T-helper 2 cell treated with Interferon-gamma antibody and Interleukin-4, amounts not matched to agents 100 ng/mL and 5 ng/mL, for 36 hours (primary cell): ENCODE data around the gene SSR1. TPM values are rescaled to one million over a fixed set of nuclear protein-coding genes. Genes with fewer than 3 reads are reported as not detected.

Experiments used
- intact Hi-C: fragments of 100-400 bp; cut with micrococcal nuclease; formaldehyde crosslinking; loops from one replicate; pipeline ENCODE4 v1.15.1; 2023
- total RNA-seq: library from RNA; stranded (reverse); gene quantifications from 2 replicates; pipeline ENCODE4 v1.2.3, GENCODE V29; 2022

Gene SSR1
- total RNA-seq, 1 donor from 2014 or later, result 210 TPM

DNA sequence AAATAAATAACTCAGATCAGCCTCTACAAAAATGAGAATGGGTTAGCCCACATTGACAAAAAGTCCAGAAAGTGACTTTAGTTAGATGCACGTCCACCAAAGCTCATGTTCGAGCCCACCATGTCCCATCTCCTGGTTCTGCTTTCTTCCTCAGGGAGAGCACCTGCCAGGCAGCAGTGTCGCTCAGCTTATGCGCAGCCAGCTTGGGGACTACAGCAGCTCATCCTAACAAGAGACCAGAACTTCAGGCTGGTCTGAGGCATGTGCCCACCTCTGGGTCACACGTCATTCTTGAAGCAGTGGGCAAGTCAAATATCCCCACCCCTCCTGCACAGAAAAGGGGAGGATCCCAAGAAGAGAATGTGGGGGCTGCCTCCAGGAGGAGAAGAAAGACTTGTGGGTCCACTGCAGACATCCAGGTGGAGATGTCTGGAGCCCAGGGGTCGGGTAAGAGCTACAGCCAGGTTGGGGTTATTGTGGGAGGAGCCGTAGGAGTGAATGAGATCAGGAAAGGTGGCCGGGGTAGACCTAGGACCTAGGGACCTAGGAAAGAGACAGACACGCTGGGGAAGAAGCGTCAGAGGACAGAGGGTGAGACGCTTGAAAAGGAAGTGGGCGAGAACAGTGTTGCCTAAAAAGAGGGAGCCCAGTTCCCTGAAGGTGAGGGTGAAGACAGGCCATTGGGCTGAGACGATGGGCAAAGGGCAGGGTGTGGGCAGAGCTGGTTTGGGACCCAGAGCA is 52.5 kb downstream of the SSR1 start:
- intact Hi-C loops, result no loop called here

DNA sequence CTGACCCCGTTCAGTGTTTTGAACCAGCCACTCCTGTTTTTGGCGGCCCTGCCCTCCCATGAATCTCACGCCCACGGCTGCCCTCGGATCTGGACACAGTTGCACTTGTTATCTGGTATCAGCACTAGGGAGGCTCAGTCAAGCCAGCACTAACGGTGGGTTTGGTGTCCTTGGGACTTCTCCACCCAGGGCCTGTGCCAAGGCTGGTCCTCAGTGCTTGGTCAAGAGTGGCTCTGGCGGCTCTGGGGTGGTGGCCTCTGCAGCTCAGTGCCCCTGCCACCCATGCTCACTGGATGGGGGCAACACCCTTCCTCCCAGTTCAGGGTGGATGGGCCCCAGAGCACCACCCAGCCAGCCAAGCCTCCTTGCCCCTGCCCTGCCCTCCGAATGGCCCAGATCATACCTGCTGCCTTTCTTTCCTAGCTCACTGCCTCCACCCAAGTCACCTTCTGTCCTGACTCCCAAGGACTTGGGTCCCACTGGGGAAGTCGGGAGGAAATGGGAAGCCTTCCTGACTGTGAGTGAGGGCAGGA is 54.7 kb downstream of the SSR1 start:
- intact Hi-C loops, result no loop called here

DNA sequence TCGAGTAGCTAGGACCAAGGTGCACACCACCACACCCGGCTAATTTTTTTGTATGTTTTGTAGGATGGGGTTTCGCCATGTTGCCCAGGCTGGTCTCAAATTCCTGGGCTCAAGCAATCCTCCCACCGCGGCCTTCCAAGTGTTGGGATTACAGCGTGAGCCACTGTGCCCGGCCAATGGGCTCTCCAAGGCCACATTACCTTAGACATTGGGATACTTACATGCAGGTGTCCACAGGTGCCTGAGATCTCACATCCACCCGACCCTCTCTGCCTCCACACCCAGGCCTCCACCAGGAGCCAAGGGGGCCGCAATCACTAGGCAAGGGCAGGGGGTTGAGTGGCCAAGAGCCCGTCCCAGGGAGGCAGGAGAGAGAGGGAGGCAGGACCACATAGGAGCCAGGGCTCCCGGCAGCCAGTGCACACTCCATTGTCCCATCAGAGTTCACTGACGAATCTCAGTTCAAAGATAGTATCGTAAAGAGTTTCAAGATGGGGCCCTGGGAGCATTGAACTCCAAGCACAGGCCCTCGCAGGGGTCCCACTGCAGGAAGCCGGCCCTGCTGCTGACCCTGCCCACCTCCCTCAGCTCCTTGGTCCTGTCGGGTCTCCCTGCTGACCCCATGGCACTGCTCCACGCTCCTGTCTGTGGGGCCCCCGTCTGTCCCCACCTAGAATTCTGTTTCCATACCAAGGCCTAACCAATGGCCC is 55.3 kb downstream of the SSR1 start:
- intact Hi-C loops, result no loop called here

DNA sequence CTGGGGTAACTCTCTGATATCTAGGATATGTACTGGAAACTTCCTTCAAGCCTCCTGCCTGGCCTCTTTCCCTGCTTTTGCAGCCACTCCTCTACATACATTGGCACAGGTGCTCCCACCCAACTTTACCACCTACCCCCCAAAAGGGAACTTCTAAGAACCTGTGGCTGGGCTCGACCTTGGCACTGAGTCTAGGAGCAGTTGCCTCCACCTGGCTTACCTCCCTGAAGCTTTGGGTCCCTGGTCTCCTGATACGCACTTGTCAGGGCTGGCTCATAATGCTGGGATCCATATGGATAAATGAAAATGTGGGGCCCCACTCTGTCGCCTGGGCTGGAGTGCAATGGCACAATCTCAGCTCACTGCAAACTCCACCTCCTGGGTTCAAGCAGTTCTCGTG is 56.2 kb downstream of the SSR1 start:
- intact Hi-C loops, result no loop called here

DNA sequence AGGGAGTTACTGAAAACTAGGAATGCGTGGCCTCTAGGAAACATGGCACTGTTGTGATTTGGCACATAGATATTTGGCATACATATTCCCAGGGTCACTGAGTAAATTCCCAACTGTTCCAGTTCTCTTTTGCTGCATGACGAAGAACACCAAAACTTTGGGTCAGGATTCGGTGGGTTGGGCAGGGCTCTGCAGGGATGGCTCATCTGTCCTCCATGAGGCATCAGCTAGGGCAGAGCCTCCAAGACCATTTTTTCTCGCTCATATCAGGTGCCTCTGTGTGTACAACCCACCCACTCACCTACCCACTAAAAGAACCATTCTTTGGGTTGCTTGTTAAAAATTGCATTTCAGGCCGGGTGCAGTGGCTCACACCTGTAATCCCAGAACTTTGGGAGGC is 57.1 kb downstream of the SSR1 start:
- intact Hi-C loops, result no loop called here

DNA sequence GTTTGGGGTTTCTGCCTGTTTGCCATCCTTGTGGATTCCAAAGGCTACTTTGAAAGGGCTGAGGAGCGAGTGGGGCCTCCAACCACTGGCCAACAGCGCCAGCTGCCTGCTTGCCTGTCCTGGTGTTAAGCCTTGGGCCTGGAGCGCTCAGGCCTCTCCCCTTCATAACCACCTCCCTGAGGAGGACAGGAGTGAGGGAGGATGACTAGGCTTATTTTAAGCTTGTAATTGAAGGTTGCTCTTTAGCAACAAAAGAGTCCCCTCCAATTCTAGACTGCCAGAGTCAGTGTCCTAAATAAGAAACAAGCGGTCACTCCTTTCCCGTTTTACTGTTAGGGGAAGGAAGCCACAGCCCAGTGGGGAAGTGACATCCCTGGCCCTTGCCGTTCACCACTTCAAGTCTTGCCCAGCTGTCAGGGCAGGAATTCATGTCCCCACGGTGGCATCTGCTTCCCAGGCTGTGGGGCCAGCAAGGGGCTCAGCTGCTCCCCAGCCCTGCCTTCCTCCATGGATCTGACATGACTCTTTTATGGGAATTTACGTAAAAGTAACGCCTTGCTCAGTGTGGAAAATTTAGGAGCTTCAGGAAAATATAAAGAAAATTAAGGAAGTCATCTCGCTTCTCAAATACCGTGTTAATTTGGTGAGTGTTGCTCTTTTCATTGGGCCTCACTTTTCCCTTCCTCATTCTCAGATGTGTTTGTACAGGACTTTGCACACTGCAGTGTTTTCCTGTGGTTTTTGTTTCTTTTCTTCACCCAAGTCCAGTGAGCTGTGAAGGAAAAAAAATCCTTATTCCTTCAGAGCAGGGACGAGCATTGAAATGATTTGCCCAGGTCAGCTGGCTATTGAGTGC is 57.8 kb downstream of the SSR1 start:
- intact Hi-C loops, result no loop called here

DNA sequence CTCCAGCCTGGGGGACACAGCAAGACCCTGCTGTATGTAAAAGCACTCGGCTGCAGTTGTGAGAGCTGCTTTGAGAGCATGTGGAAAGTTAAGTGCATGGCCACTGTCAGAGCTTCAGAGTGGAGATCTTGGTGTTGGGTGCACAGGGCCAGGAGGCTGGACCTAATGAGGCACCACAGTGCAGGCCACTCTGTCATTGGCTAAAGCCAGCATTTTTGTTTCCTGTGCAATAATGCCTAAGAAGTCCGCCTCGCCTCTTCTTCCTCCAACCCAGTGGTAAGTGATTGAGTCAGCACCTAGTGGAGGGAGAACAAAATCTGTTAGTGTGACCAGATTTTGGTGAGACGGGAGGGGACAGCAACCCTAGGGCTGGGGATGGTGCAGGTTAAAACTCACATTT is 60.6 kb downstream of the SSR1 start:
- intact Hi-C loops, result no loop called here

DNA sequence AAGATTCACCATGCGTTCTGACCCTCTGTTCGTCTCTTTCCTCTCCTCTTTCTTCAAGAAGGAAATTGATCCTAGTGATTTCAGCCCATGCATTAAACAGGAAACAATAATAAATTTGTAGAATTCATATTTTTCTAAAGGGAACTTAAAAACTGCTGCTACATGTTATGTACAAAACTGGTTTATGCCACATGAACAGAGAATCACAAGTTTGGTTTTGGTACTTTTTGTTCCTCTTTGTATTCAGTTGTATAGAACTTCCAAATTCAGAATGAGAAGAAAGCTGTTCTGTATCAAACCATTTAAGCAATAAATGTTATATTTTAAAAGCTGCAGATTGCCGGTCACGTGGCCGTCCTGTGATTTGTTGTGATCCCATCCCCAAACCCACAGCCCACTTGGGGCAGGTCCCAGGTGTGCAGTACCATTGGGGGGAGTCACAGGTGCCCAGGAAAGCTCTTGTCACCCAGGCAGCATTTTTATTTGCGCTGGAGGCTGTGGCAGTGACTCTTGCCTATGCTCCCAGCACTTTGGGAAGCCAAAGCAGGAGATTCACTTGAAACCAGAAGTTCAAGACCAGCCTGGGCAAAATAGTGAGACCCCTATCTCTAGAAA is 61.2 kb downstream of the SSR1 start:
- intact Hi-C loops, result no loop called here

DNA sequence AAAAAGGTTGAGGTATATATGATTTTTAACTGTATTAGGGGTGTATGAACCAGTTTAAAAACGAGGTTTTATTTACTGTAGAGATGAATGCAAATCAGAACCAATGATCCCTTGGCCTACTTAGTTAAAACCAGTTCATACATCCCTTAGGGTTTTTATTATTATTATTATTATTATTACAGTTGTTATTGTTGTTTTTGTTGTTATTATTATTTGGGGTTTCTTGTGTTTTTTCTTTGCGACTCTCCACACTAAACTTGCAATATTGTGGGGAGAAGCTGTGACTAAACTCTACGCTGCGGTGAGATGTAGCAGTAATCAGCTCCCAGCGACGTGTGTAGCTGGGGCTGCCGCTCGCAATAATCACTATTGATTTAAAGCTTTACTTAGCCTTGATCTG is 62.2 kb downstream of the SSR1 start:
- intact Hi-C loops, result no loop called here

DNA sequence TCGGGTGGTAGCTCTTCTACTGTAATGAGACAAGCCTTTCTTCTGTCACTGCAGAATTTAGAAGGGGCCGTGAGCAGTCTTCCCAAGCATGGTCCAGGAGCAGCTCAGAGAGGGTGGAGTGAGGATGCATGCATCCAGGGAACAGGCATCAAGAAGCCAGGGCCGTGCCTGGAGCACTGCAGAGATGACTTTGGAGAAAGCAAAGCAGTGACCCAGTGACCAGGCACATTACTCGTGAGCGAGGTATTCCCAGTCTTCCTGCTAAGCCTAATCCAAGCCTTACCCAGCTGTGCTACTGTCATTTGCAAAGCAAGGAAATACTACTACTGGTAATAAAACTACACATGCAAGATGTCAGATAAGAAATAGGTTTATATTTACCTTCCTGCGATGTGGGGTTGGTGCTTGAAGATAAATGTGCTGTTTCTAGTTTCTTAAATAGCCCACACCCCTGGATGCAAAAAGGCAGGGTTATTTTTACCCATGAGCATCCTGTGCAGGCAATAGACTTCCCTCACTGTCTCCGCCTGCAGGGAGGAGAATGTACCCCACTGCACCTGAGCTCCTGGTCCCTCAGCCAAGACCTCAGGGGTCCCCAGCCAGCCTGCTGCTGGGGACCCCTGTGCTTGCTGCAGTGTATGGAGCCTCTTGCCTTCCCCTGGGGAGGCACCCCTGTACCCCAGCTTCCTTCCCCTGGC is 62.9 kb downstream of the SSR1 start:
- intact Hi-C loops, result no loop called here

DNA sequence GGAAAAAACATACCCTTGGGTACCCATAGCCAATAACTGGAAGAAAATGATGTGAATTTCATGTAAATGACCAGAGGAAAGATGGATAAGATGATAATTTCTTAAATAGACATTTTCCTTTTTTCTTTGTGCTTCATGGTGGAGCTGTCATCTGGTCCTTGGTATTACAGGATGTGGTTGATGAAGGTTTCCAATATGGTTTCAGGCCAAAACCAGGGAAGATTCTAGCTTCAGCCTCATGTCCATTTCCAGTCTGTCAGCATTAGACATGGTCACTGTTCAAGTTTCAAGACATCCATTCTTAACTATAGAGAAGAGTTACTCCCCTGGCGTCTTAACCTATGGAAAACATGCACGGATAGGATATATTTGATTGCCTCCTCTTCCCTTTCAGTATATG is 63.6 kb downstream of the SSR1 start:
- intact Hi-C loops, result no loop called here

DNA sequence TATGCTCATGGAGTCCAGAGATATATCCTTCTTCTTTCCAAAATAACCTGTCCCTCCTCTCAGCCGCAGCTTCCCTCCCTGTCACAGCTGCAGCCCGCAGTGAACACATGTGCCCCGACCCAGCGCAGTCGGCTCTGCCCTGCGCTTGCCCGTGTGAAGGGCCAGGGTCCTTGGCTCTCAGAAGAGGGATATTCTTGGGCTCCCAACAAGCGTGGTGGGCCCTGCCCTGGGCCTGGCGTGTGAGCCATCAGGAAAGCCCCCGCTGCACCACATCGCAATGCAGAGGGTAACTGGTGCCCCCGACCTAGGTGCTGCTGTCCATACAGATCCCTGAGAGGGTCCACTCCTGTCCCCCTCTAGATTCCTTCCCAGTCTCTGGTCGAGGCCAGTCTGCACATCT is 65.2 kb downstream of the SSR1 start:
- intact Hi-C loops, result no loop called here

DNA sequence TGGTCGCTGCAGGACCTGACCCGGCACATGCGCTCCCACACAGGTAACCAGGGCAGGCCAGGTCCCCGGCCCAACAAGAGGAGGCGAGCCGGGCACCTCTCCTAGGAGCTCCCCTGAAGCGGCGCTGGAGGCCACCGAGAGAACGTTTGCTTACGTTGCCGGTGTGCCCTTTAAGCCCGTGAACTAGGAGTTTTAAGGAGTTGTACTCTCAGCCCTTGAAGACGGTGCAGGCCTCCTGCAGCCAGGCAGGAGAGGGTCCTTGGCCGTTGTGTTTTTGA is 65.9 kb downstream of the SSR1 start:
- intact Hi-C loops, result no loop called here

DNA sequence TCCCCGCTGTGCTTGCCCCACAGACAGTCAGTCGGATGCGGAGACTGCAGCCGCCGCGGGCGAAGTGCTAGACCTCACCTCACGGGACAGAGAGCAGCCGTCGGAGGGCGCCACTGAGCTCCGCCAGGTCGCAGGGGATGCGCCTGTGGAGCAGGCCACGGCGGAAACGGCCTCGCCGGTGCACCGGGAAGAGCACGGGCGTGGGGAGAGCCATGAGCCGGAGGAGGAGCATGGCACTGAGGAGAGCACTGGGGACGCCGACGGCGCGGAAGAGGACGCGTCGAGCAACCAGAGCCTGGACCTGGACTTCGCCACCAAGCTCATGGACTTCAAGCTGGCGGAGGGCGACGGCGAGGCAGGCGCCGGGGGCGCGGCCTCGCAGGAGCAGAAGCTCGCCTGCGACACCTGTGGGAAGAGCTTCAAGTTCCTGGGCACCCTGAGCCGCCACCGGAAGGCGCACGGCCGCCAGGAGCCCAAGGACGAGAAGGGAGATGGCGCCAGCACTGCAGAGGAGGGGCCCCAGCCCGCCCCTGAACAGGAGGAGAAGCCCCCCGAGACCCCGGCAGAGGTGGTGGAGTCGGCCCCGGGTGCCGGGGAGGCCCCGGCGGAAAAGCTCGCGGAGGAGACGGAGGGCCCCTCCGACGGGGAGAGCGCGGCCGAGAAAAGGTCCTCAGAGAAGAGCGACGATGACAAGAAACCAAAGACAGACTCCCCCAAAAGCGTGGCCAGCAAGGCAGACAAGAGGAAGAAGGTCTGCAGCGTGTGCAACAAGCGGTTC is 66.4 kb downstream of the SSR1 start:
- intact Hi-C loops, result no loop called here

DNA sequence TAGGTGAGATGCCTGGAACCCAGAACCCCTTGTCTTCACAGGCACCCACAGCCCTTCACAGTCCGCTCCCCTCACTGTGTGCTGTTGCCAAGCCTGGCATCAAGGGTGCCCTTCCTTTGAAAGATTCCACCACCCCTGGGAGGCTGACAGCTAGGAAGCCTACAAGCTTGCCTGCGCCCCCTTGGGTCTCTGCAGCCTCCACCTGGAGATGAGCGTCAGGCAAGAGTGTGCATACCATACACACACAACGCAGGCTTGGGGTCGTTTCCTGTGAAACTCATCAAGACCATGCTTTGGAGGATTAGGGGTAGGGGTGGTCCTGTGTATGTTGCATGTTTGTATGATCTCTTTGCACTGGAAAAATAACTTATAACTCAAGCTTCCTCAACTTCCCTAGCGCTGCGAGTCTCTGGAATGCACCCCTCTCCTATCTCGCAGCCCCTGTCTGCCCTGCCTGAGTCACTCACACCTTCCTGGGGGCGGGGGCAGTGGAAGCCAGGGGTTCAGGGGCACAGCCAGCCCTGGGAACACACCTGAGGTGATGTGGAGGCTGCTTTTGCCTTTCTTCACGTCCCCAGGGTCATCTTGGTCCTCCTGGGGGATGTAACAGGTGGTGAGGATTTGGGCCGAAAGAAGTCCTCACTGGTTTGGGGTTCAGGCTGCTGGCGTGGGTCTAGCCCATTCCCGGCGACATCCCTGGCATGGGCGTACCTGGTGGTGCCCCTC is 67.2 kb downstream of the SSR1 start:
- intact Hi-C loops, result no loop called here

DNA sequence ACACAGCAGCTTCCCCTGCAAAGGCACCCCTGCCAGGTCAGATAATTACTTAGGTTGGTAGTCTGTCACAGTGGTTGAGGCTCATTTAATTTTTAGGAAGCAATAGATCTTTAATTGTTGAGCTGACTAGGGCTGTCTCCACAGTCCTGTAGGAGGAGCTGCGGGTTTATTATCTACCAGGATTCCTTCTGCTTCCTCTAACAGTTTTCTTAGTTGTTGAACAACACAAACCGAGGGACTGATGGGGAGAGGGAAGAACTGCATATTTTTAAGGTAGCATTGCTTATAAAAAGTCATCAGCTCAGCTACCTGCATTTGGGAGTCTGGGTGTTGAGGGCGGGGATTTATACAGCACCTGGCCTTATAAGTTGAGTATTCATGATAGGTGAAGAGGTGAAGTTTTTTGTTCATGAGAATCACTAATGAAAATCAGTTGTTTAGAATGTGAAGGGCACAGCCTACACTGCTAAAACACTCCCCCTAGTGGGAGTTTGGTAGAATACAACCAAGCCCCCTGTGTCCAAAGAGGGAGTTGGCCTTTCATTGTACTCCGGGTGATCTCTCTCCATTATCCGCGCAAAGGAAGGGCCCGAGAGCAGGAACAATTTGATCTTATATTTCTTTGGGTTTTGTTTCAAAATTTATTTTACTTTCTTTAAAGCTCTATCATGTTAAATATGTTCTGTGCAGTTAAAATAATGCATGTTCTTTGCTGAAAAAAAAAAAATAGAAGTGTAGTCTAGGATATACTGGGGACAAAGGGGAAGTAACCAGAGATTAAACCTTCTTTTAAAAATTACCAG is 69.6 kb downstream of the SSR1 start:
- intact Hi-C loops, result loop anchor here (1.0 to 5.0 kb wide), 3 partner anchors 136 to 566 kb away; partner anchors contain the start of gene RREB1

DNA sequence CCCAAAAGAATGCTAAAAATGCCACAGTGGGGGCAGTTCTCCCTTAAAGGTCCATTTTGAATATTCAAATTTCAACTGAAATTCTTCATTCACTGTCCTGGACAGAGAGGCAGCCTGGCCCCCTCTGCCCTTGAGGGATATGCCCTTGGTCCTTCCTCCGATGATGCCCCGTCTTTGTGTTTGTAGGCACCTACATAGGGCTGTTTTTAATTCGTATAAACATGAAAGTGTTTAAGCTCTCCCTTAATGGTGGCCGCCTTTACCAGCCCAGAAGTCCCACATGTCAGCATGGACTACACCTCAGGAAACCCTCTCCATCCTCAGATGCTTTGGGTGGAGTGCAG is 70.2 kb downstream of the SSR1 start:
- intact Hi-C loops, result loop anchor here (1.0 to 5.0 kb wide), 3 partner anchors 136 to 566 kb away; partner anchors contain the start of gene RREB1
